AG09319 (cell line): ENCODE data around the gene FKBP7.

Experiments
- DNase-seq: peaks from one replicate; pipeline ENCODE4 v3.0.0-alpha.2; 2010; ENCODE audit warnings: low read depth; ENCODE audit errors: extremely low read depth
- TF ChIP-seq, protein P1 (sequence below): IDR thresholded peaks from 2 replicates; pipeline ENCODE4 v1.5.1; 2011; ENCODE audit warnings: low read depth, mild to moderate bottlenecking, inconsistent platforms, low read length, moderate library complexity

The FKBP7 gene

DNA sequence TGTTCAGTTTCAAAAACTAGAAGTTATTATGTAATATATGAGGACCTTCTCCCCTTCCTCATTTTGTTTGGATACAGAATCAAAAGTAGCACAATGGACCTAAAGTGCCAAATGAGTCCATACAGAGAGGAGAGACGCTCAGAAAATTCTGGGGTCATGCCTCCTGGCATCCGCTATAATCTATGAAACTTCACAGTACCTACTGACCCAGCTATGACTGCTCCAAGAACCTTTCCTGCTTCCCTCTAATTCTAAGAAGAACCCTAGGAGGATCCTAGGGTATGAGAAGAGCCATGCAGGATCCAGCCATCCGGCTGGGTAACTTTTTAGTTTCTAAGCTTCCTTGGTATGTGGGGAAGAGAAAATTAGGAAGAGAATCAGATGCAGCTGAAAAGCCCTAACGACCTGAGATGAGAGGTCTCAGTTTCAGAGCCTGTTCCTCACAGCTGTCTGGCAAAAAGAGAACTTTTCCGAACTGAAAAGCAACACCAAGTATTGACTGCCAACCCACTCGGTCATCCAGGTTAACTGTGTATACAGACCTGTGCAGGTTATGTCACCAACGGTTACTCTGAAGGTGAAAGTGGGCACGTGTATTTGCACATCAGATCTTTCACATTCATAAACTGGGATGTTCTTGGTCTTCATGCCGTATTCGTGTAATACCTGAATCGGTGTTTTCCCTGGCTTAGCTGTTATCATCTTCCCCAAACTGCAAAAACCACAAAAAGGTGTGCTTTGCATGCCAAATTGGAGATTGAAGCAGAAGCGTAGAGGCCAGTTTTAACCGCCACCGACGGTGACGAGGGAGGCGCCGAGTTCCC lies 28.5 kb downstream of the FKBP7 start:
- TF ChIP-seq, protein P1, sequence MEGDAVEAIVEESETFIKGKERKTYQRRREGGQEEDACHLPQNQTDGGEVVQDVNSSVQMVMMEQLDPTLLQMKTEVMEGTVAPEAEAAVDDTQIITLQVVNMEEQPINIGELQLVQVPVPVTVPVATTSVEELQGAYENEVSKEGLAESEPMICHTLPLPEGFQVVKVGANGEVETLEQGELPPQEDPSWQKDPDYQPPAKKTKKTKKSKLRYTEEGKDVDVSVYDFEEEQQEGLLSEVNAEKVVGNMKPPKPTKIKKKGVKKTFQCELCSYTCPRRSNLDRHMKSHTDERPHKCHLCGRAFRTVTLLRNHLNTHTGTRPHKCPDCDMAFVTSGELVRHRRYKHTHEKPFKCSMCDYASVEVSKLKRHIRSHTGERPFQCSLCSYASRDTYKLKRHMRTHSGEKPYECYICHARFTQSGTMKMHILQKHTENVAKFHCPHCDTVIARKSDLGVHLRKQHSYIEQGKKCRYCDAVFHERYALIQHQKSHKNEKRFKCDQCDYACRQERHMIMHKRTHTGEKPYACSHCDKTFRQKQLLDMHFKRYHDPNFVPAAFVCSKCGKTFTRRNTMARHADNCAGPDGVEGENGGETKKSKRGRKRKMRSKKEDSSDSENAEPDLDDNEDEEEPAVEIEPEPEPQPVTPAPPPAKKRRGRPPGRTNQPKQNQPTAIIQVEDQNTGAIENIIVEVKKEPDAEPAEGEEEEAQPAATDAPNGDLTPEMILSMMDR: no peak
- no peak for DNase-seq

DNA sequence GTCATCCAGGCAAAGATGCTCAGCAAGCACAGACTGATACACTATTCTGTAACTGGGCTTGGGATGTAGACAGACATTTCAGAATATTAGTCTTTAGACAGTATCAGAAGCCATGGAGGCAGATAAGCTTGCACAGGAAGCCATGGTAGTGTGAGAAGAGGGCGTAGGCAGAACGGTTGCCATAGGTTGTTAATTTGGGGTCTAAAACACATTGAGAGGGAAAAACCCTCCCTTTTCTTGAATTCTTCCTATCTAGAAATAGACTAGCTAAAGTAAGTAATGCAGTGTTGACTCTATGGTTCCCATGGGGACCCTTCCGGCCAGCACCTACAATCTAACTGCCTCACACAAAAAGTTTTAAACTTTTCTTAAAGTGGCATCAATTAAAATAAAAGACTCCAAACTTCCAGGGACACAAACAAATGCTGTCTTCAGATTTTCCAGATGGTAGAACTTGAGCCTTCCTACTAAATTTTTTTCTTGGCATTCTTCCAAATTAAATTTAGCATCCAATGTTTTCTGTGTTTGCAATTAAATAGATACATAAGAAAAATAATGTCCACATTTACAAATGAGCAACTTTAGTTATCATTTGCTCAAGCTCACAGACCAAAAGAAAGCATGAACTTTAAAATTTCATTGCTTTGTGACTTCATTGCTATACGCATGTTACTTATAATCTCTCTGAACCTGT lies 29.3 kb downstream of the FKBP7 start:
- no peak for DNase-seq
- TF ChIP-seq, protein P1: no peak

- no peak for DNase-seq
Measured at GRCh38 chr2:178441426-178441825, 37.0 kb downstream of the FKBP7 start.

DNA sequence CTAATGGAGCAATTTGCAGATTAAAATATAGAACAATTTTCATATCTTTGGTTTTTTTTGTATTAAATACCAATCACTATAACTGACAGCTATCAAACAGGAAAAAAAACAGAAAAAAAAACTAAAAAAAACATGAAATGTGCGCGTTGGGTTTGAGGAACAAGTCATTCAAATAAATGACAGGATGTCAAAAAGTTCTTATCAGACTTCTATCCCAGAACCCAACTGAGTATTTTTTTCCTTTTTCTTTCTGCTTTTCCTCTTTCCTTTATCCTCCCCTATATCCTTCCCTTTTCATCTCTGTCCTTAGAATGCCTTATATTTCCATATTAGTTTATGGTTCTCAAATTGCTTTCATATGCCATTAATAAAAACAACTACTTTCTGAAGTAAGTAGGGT lies 41.7 kb downstream of the FKBP7 start:
- TF ChIP-seq, protein P1: no peak
- DNase-seq: no peak

More at GRCh38 chr2:178441426-178441825, 37.0 kb downstream of the FKBP7 start:
- TF ChIP-seq, protein P1: no peak

DNA sequence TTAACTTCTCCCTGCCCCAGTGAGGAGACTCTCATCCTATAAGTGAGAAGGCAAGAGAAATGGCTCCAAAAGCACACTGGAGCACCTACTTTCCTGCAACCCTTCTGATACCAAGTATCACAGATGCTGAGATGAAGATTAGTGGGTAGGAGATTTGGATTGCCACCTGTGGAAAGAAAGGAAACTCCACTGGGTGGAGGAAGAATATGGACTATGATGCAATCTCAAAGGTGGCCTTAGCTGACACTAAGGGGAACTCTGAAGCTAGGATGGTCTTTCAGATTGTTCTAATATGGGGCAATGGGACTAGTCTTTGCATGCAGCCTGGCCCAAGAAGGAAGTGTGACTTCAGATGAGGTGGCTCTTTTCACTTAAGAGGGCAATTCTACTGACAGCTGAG lies 49.1 kb downstream of the FKBP7 start:
- TF ChIP-seq, protein P1: no peak
- DNase-seq: no peak

DNA sequence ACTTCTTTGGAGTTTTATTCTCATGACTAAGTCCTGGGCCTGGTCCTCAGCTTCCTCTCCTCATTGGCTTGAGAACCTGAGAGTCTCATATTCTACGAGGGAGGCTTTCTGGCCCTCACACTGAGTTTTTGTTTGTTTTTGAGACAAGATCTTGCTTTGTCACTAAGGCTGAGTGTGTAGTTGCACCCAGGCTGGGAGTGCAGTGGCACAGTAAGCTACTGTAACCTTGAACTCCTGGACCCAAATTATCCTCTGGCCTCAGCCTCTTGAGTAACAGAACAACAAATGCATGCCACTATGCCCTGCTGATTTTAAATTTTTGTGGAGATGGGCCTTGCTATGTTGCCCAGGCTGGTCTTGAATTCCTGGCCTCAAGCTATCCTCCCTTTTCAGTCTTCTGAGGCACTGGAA lies 50.0 kb downstream of the FKBP7 start:
- TF ChIP-seq, protein P1: no peak
- DNase-seq: no peak

GRCh38 chr2:178427458-178427857 lies 50.9 kb downstream of the FKBP7 start:
- no peak for DNase-seq
- TF ChIP-seq, protein P1: no peak
